UCSD-AML1 (cell line): Measurements from ENCODE around the gene PEX13.
"Not testable (repeated sequence)": the region's sequence is repeated elsewhere in the genome, so short reads cannot be mapped to it uniquely, and the experiment has no call there.

Source experiments
- DNase-seq: peaks from one replicate; lab custom pipeline; 2025; ENCODE audit not compliant: unreplicated experiment; lab: John Stamatoyannopoulos, UW

Gene PEX13

GRCh38 chr2:61006486-61007105 is 10.9 kb upstream of the PEX13 start:
- no peak for DNase-seq

- no peak for DNase-seq
Observed at GRCh38 chr2:61009355-61009754, 8.2 kb upstream of the PEX13 start.

GRCh38 chr2:61011678-61012077 is 5.8 kb upstream of the PEX13 start:
- no peak for DNase-seq

- DNase-seq, result not testable (repeated sequence)
Observed at GRCh38 chr2:61012303-61012702, 5.2 kb upstream of the PEX13 start.

- DNase-seq, result no peak
Observed at GRCh38 chr2:61013382-61013781, 4.1 kb upstream of the PEX13 start.

GRCh38 chr2:61014763-61015162 is 2.8 kb upstream of the PEX13 start:
- no peak for DNase-seq

- DNase-seq, result no peak
Observed at GRCh38 chr2:61015976-61016375, 1.5 kb upstream of the PEX13 start.

GRCh38 chr2:61016392-61017002 is 1.0 kb upstream of the PEX13 start:
- DNase-seq, result no peak

GRCh38 chr2:61017003-61017555 is 441 bp upstream of the PEX13 start:
- DNase-seq, result peak; percentile 87

GRCh38 chr2:61018318-61018755 is 817 bp downstream of the PEX13 start:
- DNase-seq, result no peak

- no peak for DNase-seq
Observed at GRCh38 chr2:61018798-61019197, 1.3 kb downstream of the PEX13 start.

- no peak for DNase-seq
Observed at GRCh38 chr2:61021228-61021660, 3.7 kb downstream of the PEX13 start.

- DNase-seq, result no peak
Observed at GRCh38 chr2:61023670-61024069, 6.2 kb downstream of the PEX13 start.

- no peak for DNase-seq
Observed at GRCh38 chr2:61029533-61029932, 12.0 kb downstream of the PEX13 start.

GRCh38 chr2:61034592-61034991 is 17.1 kb downstream of the PEX13 start:
- DNase-seq, result not testable (repeated sequence)

GRCh38 chr2:61036643-61037042 is 19.1 kb downstream of the PEX13 start:
- not testable (repeated sequence) for DNase-seq

GRCh38 chr2:61042807-61043206 is 25.3 kb downstream of the PEX13 start:
- DNase-seq, result no peak

GRCh38 chr2:61044636-61045035 is 27.1 kb downstream of the PEX13 start:
- DNase-seq, result no peak

- DNase-seq, result no peak
Observed at GRCh38 chr2:61045226-61045625, 27.7 kb downstream of the PEX13 start.

GRCh38 chr2:61045999-61046398 is 28.5 kb downstream of the PEX13 start:
- DNase-seq, result no peak

GRCh38 chr2:61055557-61055956 is 38.0 kb downstream of the PEX13 start:
- no peak for DNase-seq

- no peak for DNase-seq
Observed at GRCh38 chr2:61057562-61057961, 40.0 kb downstream of the PEX13 start.

GRCh38 chr2:61059382-61059781 is 41.9 kb downstream of the PEX13 start:
- DNase-seq, result no peak
